Measurements from ENCODE around the gene ATP10A.
"Not testable (repeated sequence)": the region's sequence is repeated elsewhere in the genome, so short reads cannot be mapped to it uniquely, and the experiment has no call there.

ATP10A gene

GRCh38 chr15:25771338-25771706 lies 91.8 kb downstream of the ATP10A start:
- no peak for DNase-seq

GRCh38 chr15:25770618-25771337 lies 92.3 kb downstream of the ATP10A start:
- no peak for DNase-seq

- DNase-seq: no peak
Observed at GRCh38 chr15:25770031-25770430, 93.1 kb downstream of the ATP10A start.

- no peak for DNase-seq
Observed at GRCh38 chr15:25768271-25768670, 94.9 kb downstream of the ATP10A start.

GRCh38 chr15:25767356-25768151 lies 95.6 kb downstream of the ATP10A start:
- no peak for DNase-seq

- DNase-seq: no peak
Observed at GRCh38 chr15:25766417-25766816, 96.7 kb downstream of the ATP10A start.

GRCh38 chr15:25764980-25765735 lies 98.0 kb downstream of the ATP10A start:
- DNase-seq: no peak

- DNase-seq: no peak
Observed at GRCh38 chr15:25763954-25764353, 99.2 kb downstream of the ATP10A start.

- DNase-seq: peak; percentile 61
Observed at GRCh38 chr15:25763331-25763751, 99.8 kb downstream of the ATP10A start.

- no peak for DNase-seq
Observed at GRCh38 chr15:25761971-25762662, 101.0 kb downstream of the ATP10A start.

- no peak for DNase-seq
Observed at GRCh38 chr15:25759421-25759820, 103.7 kb downstream of the ATP10A start.

GRCh38 chr15:25758612-25759011 lies 104.5 kb downstream of the ATP10A start:
- DNase-seq: not testable (repeated sequence)

- no peak for DNase-seq
Observed at GRCh38 chr15:25743548-25744275, 119.4 kb downstream of the ATP10A start.

GRCh38 chr15:25742776-25743547 lies 120.2 kb downstream of the ATP10A start:
- DNase-seq: no peak

- no peak for DNase-seq
Observed at GRCh38 chr15:25742041-25742730, 120.9 kb downstream of the ATP10A start.

GRCh38 chr15:25741256-25741580 lies 121.9 kb downstream of the ATP10A start:
- DNase-seq: no peak

- DNase-seq: no peak
Observed at GRCh38 chr15:25740383-25741255, 122.5 kb downstream of the ATP10A start.

- peak; percentile 21 for DNase-seq
Observed at GRCh38 chr15:25739687-25740121, 123.4 kb downstream of the ATP10A start.

- DNase-seq: no peak
Observed at GRCh38 chr15:25738171-25738965, 124.8 kb downstream of the ATP10A start.

All from NCI-H526 treated with DMSO at 0.1 percent for 48 hours (cell line).